Memory B cell (primary cell): Measurements from ENCODE around the gene ERICH6.

ENCODE experiments used
- ATAC-seq: fragments of 150-1000 bp; cut with Tn5 transposase; 2 replicates; pipeline ENCODE4 v1.10.0; 2021; ENCODE audit warnings: low read depth, mild to moderate bottlenecking, moderate library complexity
- DNase-seq, 2 donors: peaks; one replicate each; pipeline ENCODE4 v3.0.0; 2022; ENCODE audit warnings: low spot score in 2 of 2
- H3K27ac Mint-ChIP-seq: one replicate; pipeline ENCODE4 v1.8.0; 2022; ENCODE audit warnings: mild to moderate bottlenecking, moderate library complexity, mixed read lengths
- H3K27me3 Mint-ChIP-seq: one replicate; pipeline ENCODE4 v1.8.0; 2022; ENCODE audit warnings: mixed read lengths
- H3K36me3 Mint-ChIP-seq: one replicate; pipeline ENCODE4 v1.8.0; 2022; ENCODE audit warnings: mild to moderate bottlenecking, mixed read lengths
- H3K4me1 Mint-ChIP-seq: one replicate; pipeline ENCODE4 v1.8.0; 2022; ENCODE audit warnings: mixed read lengths
- H3K4me3 Mint-ChIP-seq: one replicate; pipeline ENCODE4 v1.8.0; 2022; ENCODE audit warnings: mild to moderate bottlenecking, moderate library complexity, mixed read lengths
- H3K9me3 Mint-ChIP-seq: one replicate; pipeline ENCODE4 v1.8.0; 2022; ENCODE audit warnings: mixed read lengths

The ERICH6 gene

DNA sequence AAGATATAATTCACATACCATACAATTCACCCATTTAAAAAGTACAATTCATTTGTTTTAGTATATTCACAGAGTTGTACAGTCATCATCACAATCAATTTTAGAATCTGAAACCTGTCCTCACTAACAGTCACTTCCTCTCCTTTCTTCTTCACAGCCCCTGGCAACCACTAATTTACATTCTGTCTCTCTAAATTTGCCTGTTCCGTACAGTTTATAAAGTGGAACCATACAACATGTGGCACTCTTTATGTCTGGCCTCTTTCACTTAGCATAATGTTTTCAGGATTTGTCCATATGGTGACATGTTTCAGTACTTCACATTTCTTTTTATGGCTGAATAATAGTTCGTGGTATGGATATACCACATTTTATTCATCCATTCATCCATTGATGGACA is 22.7 kb downstream of the ERICH6 start:
- Mint-ChIP-seq H3K9me3 (peaks cover 3% of the 10 kb centered on the region), H3K27ac (peak overlapping the region; percentile 22), H3K27me3 (no peaks in the 10 kb centered on the region), H3K4me3 (peak overlapping the region; percentile 80), H3K4me1 (peaks cover 19% of the 10 kb centered on the region), H3K36me3 (peaks cover under 1% of the 10 kb centered on the region)
- ATAC-seq (peak; percentile 99), DNase-seq (peak in 1 of 2 donors; percentile 29)

DNA sequence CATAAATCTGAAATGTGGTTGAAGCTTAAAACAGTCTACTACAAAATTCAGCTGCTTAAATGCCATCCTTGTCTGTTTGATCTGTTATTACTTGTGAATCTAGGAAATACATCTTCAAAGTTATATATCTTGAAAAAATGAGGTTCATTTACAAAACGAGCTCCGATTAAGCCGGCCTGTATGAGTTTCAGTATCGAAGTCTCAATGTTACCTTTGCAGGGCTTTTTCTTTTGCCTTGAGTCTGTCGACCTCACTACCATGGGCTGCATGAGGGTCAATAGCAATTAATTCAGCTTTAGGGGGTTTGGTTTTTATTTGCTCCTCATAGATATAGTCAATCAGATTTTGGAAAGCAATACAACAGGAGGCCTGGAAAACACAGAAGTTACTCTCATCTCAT is 23.2 kb downstream of the ERICH6 start:
- Mint-ChIP-seq H3K4me1 (peaks cover 19% of the 10 kb centered on the region), H3K27me3 (no peaks in the 10 kb centered on the region), H3K4me3 (peak overlapping the region; percentile 57), H3K27ac (peak overlapping the region; percentile 22), H3K9me3 (peaks cover 8% of the 10 kb centered on the region), H3K36me3 (peaks cover 4% of the 10 kb centered on the region)
- ATAC-seq (peak; percentile 7), DNase-seq (no peak)

DNA sequence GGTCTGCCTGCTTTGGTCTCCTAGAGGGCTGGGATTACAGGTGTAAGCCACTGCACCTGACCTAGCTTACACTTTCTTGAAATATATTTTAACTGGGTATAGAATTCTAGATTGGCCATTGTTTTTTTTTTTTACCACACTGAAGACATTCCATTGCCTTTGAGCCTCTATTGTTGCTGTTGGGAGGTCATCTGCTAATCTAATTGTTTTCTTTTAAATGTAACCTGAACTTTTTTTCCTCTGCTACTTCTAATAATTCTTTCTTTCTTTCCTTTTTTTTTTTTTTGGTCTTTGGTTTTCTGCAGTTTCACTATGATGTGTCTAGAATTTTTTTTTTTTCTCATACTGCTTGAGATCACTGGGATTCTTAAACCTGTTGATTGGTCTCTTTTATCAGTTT is 28.1 kb downstream of the ERICH6 start:
- H3K4me3 Mint-ChIP-seq: no peak overlapping the region
- no peak overlapping the region for H3K27ac Mint-ChIP-seq
- DNase-seq (no peak), ATAC-seq (no peak)
- peaks cover 16% of the 10 kb centered on the region for H3K9me3 Mint-ChIP-seq
- H3K27me3 Mint-ChIP-seq: peaks cover 6% of the 10 kb centered on the region
- H3K36me3 Mint-ChIP-seq: peaks cover 7% of the 10 kb centered on the region
- peaks cover 6% of the 10 kb centered on the region for H3K4me1 Mint-ChIP-seq

DNA sequence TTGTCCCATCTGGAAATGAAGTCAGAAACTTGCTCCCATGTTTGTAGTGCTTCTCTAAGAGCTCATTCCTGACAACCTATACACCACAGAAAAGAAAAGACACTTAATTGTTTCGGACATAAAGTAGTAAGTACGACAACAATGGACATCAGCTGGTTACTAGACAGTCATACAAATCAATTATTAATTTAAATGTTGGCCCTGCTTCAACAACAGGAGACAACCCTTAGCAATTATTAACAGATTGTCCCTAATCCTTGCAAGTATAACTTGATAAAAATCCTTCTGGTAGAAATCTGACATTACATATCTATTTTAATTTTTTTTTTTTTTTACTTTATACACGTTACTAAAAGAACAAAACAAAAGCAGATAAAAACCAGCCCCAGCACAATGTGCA is 29.8 kb downstream of the ERICH6 start:
- no peak for DNase-seq
- Mint-ChIP-seq H3K9me3 (peaks cover 16% of the 10 kb centered on the region), H3K27me3 (peaks cover 6% of the 10 kb centered on the region), H3K4me1 (peaks cover 3% of the 10 kb centered on the region), H3K36me3 (peaks cover 7% of the 10 kb centered on the region), H3K27ac (no peak overlapping the region), H3K4me3 (no peak overlapping the region)
- no peak for ATAC-seq

DNA sequence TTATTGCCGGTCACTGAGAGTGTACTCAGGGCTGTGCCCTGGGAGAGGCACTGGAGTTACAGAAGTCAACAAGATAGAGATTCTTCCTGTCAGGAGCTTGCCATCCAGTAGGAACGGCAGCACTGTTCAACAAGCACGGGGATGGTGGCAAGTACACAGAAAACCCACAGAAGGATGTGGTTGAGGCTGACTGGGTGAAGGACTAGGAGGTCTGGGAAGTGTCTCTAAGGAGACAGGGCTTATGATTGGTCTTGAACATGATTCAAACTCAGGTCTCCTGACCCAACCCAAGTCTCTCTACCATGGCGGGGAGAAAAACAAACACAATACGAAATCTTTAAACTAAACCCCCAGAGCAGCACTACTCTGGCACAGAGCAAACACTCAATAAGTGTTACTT is 37.6 kb downstream of the ERICH6 start:
- no peak for ATAC-seq
- Mint-ChIP-seq H3K27ac (no peak overlapping the region), H3K4me1 (peaks cover 2% of the 10 kb centered on the region), H3K9me3 (no peaks in the 10 kb centered on the region), H3K36me3 (no peaks in the 10 kb centered on the region), H3K4me3 (no peak overlapping the region), H3K27me3 (peaks cover 3% of the 10 kb centered on the region)
- no peak for DNase-seq

DNA sequence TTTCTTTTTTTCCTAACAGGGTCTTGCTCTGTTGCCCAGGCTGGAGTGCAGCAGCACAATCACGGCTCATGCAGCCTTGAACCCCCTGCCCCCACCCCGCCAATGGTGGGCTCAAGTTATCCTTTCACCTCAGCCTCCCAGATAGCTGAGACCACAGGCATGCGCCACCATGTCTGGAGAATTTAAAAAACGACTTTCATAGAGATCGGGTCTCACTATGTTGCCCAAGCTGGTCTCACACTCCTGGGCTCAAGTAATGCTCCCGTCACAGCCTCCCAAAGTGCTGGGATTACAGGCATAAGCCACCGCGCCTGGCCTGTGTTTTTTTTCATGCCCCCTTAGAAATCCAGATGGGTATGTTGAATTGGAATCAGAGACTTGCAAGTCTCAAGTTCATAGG is 40.3 kb downstream of the ERICH6 start:
- Mint-ChIP-seq H3K27me3 (peaks cover 10% of the 10 kb centered on the region), H3K36me3 (peaks cover 1% of the 10 kb centered on the region), H3K4me3 (no peak overlapping the region), H3K27ac (no peak overlapping the region), H3K4me1 (peaks cover 2% of the 10 kb centered on the region), H3K9me3 (no peaks in the 10 kb centered on the region)
- DNase-seq: no peak
- no peak for ATAC-seq

DNA sequence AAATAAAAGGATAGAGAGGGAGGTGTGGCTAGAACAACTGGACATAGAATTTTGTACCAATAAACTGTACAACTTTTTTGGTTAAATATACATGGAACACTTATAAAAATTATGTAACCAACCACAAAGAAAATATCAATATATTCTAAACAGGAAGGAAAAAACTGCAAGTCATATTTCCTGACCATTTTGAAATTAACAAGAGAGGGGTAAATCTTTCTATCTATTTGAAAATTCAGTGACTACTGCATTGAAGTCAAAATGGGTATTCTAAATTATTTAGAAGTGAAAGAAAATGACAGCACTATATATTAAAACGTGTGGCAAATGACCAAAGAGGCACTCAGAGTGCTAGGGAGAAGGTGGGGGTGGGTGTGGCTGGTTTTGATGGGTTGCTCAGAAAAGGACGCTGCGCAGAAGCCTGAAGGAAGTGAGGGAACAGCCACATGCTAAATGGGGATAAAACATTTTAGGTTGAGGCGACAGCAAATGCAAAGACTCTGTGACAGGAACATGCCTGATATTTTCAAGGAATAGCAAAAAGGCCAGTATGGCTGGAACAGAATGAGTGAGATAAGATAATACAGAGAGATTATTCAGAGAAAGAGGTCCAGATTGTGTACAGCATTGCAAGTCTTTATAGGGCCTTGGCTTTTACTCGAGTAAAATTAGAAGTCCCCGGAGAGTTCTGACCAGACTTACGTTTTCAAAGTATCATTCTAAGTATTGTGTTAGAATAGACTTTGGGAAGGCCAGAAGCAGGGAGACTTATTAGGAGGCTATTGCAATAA is 41.1 kb downstream of the ERICH6 start:
- no peak overlapping the region for H3K27ac Mint-ChIP-seq
- peaks cover 1% of the 10 kb centered on the region for H3K36me3 Mint-ChIP-seq
- peaks cover 10% of the 10 kb centered on the region for H3K27me3 Mint-ChIP-seq
- peaks cover 2% of the 10 kb centered on the region for H3K4me1 Mint-ChIP-seq
- ATAC-seq (no peak), DNase-seq (no peak)
- no peak overlapping the region for H3K4me3 Mint-ChIP-seq
- H3K9me3 Mint-ChIP-seq: no peaks in the 10 kb centered on the region

DNA sequence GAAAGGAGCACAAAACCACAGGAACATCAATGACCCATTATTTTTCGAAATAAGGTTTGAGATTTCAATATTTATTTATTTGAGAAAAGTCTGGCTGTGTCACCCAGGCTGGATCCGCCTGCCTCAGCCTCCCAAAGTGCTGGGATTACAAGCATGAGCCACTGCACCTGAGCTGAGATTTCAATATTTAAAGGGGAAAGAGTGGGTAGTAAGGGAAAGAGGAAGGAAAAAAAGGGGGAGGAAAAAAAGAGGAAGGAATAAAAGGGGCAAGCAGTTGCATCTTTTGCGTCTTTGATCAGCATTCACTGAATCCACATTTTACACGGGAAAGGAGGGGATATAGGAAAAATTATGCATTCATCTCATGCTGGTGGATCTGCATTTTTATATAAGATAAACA is 47.4 kb downstream of the ERICH6 start:
- ATAC-seq (no peak), DNase-seq (no peak)
- H3K27ac Mint-ChIP-seq: no peak overlapping the region
- H3K4me1 Mint-ChIP-seq: peaks cover 4% of the 10 kb centered on the region
- H3K27me3 Mint-ChIP-seq: peaks cover 9% of the 10 kb centered on the region
- no peak overlapping the region for H3K4me3 Mint-ChIP-seq
- H3K36me3 Mint-ChIP-seq: peaks cover 3% of the 10 kb centered on the region
- no peaks in the 10 kb centered on the region for H3K9me3 Mint-ChIP-seq

DNA sequence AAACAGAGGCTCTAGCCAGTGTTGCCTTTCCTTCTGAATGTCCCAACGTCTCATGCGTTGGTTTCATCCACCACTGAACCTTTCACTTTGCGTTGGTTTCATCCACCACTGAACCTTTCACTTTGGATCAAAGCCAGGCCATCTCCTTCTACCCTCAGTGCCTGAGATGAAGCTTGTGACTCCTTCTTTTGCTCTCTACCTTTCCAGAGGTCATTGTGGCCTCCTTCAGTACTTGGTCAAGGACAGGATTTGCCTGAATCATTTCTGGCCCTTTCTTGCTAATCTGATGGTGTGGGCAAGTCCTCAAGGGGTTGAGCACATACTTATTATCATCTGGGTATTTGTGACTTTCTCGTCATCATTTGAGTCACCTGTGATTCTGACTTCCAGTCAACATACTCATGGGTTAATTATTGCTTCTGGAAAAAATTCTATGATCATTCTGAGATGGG is 50.6 kb downstream of the ERICH6 start:
- DNase-seq (no peak), ATAC-seq (no peak)
- H3K36me3 Mint-ChIP-seq: peaks cover 1% of the 10 kb centered on the region
- peaks cover 3% of the 10 kb centered on the region for H3K27me3 Mint-ChIP-seq
- no peak overlapping the region for H3K27ac Mint-ChIP-seq
- no peak overlapping the region for H3K4me3 Mint-ChIP-seq
- no peaks in the 10 kb centered on the region for H3K9me3 Mint-ChIP-seq
- peaks cover 4% of the 10 kb centered on the region for H3K4me1 Mint-ChIP-seq

DNA sequence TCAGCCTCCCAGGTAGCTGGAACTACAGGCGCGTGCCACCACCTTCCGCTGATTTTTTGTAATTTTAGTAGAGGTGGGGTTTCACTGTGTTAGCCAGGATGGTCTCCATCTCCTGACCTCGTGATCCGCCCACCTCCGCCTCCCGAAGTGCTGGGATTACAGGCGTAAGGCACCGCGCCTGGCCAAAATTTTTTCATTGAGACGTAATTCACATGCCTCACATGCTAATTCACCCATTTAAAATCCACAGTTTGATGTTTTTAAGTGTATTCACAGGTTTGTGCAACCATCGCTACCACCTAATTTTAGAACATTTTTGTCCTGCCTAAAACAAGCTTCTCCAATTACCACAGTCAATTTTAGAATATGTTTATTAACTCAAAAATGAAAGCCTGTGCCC is 63.5 kb downstream of the ERICH6 start:
- Mint-ChIP-seq H3K9me3 (no peaks in the 10 kb centered on the region), H3K27me3 (peaks cover 3% of the 10 kb centered on the region), H3K36me3 (no peaks in the 10 kb centered on the region), H3K4me3 (no peak overlapping the region), H3K27ac (no peak overlapping the region), H3K4me1 (peaks cover 5% of the 10 kb centered on the region)
- ATAC-seq (no peak), DNase-seq (no peak)

DNA sequence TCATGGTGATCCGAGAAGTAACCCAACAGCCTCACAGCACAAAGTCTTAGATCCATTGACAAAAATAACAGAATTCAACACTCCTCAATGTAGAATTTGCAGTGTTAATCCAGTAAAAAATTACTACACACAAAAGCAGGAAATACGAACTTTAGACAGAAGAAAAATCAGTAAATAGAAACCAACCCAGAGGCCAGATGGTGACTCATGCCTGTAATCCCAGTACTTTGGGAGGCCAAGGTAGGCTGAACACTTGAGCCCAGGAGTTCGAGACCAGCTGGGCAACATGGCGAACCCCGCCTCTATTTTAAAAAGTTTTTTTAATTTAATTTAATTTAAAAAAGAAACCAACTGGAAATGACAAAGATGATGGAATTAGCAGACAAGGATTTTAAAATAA is 64.5 kb downstream of the ERICH6 start:
- H3K27me3 Mint-ChIP-seq: peaks cover 3% of the 10 kb centered on the region
- H3K27ac Mint-ChIP-seq: no peak overlapping the region
- no peak for ATAC-seq
- peaks cover 8% of the 10 kb centered on the region for H3K4me1 Mint-ChIP-seq
- H3K9me3 Mint-ChIP-seq: no peaks in the 10 kb centered on the region
- DNase-seq: no peak
- no peaks in the 10 kb centered on the region for H3K36me3 Mint-ChIP-seq
- H3K4me3 Mint-ChIP-seq: no peak overlapping the region

DNA sequence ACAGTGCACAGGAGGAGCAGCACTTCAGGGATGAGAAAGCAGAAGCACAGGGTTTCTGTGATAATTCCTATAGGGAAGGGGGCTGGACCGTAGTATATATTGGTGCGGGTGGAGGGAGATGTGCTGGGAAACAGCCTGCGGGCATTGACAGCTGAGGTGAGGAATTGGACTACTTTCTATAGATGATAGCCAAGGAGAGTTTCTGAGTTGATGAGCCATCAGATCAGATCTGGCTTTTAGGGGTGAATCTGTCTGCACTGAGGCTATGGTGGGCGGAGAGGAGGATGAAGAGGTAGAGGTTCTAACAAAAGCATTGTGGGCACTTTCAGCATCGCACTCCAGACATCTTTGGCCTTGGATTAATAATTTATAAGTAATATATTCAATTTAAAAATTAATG is 67.5 kb downstream of the ERICH6 start:
- H3K4me1 Mint-ChIP-seq: peaks cover 8% of the 10 kb centered on the region
- no peak overlapping the region for H3K27ac Mint-ChIP-seq
- peaks cover 3% of the 10 kb centered on the region for H3K27me3 Mint-ChIP-seq
- no peak for DNase-seq
- no peak for ATAC-seq
- no peaks in the 10 kb centered on the region for H3K9me3 Mint-ChIP-seq
- H3K36me3 Mint-ChIP-seq: no peaks in the 10 kb centered on the region
- H3K4me3 Mint-ChIP-seq: no peak overlapping the region

DNA sequence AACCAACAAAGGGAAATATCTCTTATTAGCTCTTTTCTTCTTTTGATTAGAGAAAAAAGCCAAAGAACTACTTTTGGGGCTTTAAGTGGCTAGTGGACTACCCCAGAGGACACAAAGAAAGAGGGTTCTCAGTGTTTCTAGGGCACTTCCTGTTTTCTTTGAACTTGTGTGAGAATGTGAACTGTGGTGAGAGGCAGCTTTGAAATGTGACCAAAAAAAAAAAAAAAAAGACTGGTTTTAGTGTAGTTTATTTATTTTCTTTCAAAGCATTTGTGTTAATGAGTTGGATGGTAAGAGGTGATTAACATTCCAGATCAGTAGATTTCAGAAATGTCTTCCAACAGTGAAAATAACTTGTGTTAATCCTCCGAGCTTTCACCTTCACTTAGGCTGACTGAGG is 68.2 kb downstream of the ERICH6 start:
- ATAC-seq (peak; percentile 80), DNase-seq (no peak)

DNA sequence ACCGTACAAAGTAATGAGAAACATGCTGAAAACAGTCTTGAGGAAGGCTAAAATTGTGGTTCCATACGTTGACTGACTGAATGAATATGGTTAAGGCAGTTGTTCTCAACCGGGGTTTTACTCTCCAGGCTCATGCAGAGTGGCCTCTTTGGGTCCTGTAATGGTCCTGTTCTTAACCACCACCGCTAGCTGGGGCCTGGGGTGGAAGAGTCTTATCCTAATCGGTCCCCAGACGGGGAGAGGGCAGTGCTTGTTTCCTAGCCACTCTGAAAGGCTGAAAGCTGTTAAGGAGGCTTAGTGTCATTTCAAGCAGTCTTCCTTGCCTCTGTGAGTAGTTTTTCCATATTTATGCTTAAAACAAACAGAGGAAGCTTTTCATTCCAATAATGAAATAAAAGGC is 68.6 kb downstream of the ERICH6 start:
- ATAC-seq (no peak), DNase-seq (no peak)
- peaks cover 3% of the 10 kb centered on the region for H3K27me3 Mint-ChIP-seq
- peaks cover 8% of the 10 kb centered on the region for H3K4me1 Mint-ChIP-seq
- peaks cover 3% of the 10 kb centered on the region for H3K36me3 Mint-ChIP-seq
- no peaks in the 10 kb centered on the region for H3K9me3 Mint-ChIP-seq
- no peak overlapping the region for H3K27ac Mint-ChIP-seq
- no peak overlapping the region for H3K4me3 Mint-ChIP-seq

More for the DNA sequence above, 68.2 kb downstream of the ERICH6 start:
- Mint-ChIP-seq H3K27ac (no peak overlapping the region), H3K36me3 (peaks cover 1% of the 10 kb centered on the region), H3K9me3 (no peaks in the 10 kb centered on the region), H3K4me1 (peaks cover 8% of the 10 kb centered on the region), H3K27me3 (peaks cover 3% of the 10 kb centered on the region), H3K4me3 (no peak overlapping the region)
